GM04503 (cell line): ENCODE data around the gene CALN1.
"Not testable (repeated sequence)": the region's sequence is repeated elsewhere in the genome, so short reads cannot be mapped to it uniquely, and the experiment has no call there.

Source experiments
- DNase-seq: peaks from one replicate; pipeline ENCODE4 v3.0.0-alpha.2; 2012; ENCODE audit warnings: low read depth

CALN1 gene

DNA sequence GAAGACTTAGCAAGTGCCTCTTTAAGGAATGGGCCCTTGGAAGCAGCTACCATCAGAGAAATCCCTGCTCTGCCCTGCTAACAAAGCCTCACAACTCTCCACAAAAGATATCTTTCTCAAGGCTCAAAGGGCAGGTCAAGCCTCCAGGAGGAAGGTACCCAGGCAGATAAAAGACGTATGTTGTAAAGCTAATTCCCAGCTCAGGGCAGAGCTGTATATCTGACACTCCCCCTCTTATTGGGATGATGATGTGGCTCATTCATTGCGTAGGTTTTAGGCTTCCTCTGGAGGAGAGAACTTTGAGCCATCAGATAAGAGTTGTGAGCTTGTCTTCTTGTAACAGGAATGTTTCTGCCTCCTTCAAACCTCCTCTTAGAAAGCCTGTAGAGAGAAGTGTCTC is 145.4 kb downstream of the CALN1 start:
- DNase-seq: no peak

- no peak for DNase-seq
Measured at GRCh38 chr7:72265071-72265904, 146.8 kb downstream of the CALN1 start.

DNA sequence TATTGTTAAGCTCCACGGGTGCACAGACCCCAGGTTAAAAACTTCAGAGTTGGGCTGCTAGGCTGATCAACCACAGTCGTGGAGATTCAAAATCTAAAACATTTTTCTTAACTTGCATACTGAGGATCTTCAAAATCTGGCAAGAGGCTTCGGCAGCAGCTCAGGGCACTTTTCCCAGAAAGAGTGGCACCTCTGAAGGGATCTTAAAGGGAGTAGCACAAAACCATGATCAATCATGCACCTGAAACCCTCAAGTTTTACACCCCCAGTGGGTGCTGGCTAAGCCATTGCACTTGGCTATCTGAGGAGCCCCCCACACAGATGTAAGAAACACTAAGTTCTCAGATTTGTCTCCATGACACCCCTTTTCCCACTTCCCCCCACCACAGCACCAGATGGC is 151.7 kb downstream of the CALN1 start:
- no peak for DNase-seq

DNA sequence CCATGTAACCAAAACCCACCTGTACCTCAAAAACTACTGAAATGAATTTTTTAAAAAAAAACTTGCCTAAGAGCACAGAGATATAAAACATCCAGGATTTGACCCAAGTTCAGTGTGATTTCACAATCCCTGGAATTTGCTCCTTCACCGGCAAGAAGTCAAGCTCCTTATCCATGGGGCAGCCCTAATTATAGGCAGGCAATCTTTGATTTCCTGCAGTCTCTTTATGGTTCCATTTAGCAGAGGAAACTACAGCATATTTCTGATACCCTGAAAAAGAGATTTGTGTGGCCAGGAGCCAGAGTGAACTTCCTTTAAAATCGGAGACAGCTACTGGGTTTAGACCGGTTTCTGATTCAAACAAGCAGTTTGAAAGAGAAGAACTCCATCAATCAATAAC is 154.1 kb downstream of the CALN1 start:
- DNase-seq: no peak

- DNase-seq: no peak
Measured at GRCh38 chr7:72254455-72254854, 157.7 kb downstream of the CALN1 start.

DNA sequence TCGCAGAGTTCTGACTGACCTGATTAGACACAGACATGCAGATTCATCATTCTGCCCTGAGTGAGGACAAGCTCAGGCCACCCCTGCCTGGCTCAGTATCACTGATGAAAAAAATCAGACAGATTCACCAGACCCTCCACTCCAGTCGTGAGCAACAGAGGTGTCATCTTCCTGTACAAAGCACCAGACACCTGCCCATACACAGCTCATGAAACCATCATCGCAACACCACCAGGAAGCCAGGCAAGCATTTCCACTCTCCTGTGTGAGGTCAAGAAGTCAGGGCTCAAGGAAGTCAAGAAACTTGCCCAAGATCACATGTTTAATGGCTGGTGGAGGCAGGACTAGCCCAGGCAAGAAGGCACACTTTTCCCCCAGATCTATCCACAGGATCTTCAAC is 163.0 kb downstream of the CALN1 start:
- DNase-seq: no peak

DNA sequence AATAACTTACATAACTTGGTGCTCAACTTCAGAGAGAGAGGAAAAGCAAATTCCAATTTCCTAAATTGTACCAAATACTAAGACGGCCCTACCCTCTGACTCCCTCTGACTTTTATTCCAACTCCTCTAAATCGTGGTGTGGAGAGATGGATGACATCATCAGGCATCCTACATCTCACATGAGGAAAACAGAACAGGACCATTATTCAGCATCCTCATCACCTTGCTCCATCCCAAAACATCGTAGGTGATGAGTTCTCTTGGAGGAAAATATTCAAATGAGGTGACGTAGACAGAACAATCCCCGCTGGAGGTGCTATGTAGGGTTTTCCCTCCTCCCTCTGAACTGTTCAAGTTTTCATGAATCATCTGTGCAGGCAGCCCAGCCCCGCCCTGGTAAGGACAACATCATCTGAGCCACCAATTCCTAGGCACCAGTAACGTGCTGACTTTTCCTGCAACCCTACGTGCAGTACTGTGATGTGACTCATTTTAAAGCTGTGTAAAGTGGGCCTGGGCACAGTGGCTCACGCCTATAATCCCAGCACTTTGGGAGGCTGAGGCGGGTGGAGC is 167.2 kb downstream of the CALN1 start:
- no peak for DNase-seq

- DNase-seq: no peak
Measured at GRCh38 chr7:72243329-72243728, 168.8 kb downstream of the CALN1 start.

- no peak for DNase-seq
Measured at GRCh38 chr7:72235351-72235750, 176.8 kb downstream of the CALN1 start.

DNA sequence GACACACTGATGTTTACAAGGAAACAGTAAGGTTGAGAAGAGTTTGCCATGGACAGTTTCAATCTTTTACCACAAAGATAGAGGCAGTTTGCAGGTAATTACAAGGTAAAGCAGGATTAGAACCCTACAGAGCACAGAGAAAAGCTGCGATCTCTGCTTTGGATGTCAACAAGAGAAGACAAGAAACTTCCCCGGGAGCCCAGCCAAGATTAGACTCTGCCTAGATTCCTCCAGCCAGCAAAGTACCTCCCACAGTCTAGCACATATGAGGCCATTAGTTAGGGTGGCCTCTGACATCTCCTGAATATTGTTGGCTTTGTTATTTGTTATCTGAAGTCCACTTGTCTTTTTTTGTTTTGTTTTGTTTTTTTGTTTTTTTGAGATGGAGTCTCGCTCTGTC is 178.1 kb downstream of the CALN1 start:
- no peak for DNase-seq

GRCh38 chr7:72230281-72230680 is 181.9 kb downstream of the CALN1 start:
- DNase-seq: no peak

GRCh38 chr7:72223351-72223750 is 188.8 kb downstream of the CALN1 start:
- no peak for DNase-seq

- DNase-seq: no peak
Measured at GRCh38 chr7:72222136-72222535, 190.0 kb downstream of the CALN1 start.

GRCh38 chr7:72219500-72219899 is 192.6 kb downstream of the CALN1 start:
- no peak for DNase-seq

DNA sequence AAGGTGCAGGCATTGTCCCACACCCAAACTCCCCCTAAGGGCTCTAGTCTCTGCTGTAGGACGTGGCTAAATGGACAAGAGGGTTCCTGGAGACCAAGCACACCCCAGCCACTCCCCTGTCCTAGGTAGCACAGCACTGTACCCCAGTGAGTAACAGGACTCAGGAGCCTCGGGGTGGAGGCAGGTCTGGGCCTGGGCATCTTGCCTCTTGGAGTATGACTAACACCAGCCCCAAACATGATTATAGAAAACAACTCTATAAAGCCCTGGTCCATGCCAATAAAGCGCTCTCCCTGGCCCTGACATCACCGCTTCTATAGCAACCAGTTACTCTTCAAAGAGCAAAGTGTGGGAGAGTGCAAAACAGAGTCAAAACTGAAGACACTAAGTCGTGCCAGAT is 195.0 kb downstream of the CALN1 start:
- DNase-seq: no peak

DNA sequence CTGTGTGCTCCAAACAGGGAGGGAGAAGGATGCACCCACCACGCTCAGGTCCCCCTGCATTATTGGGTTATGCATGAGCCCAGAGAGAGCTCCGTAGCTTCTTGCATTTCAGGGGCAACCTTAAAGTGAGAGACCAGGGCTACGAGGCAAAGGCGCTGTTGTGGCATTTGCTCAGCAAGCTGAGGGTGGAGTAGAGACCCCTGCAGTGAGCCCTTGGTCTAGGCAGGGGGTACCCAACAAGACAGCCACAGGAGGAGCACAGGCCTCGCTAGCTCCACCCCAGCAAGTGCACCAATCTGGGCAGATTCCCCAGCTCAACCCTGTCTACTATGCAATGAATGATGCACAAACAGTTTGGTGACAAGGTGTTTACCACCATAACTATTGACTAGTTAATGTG is 198.4 kb downstream of the CALN1 start:
- DNase-seq: no peak

- DNase-seq: no peak
Measured at GRCh38 chr7:72213081-72213480, 199.1 kb downstream of the CALN1 start.

GRCh38 chr7:72211175-72211574 is 201.0 kb downstream of the CALN1 start:
- no peak for DNase-seq

DNA sequence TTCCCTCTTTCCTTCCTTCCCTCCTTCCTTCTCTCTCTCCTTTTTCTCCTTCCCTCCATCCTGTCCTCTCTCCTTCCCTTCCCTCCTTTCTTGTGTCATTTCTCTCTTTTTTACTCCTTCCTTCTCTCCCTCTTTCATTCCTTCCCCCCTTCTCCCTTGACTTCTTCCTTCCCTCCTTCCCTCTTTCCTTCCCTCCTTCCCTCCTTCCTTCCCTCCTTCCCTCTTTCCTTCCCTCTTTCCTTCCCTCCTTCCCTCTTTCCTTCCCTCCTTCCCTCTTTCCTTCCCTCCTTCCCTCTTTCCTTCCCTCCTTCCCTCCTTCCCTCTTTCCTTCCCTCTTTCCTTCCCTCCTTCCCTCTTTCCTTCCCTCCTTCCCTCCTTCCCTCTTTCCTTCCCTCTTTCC is 203.1 kb downstream of the CALN1 start:
- not testable (repeated sequence) for DNase-seq

- DNase-seq: no peak
Measured at GRCh38 chr7:72196176-72196575, 216.0 kb downstream of the CALN1 start.

- DNase-seq: no peak
Measured at GRCh38 chr7:72190919-72191318, 221.2 kb downstream of the CALN1 start.

DNA sequence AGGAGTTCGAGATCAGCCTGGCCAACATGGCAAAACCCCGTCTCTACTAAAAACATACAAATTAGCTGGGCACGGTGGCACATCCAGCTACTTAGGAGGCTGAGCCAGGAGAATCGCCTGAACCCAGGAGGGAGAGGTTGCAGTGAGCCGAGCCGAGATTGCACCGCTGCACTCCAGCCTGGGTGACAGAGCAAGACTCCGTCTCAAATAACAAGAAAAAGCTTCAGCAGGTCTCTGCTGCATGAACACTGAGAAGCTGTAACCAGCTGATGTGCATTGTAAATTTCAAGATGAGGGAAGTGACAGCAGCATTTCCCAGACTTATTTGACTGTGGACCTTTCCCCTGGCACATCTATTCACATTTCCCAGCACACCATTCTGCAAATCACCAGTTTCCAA is 222.0 kb downstream of the CALN1 start:
- DNase-seq: no peak

DNA sequence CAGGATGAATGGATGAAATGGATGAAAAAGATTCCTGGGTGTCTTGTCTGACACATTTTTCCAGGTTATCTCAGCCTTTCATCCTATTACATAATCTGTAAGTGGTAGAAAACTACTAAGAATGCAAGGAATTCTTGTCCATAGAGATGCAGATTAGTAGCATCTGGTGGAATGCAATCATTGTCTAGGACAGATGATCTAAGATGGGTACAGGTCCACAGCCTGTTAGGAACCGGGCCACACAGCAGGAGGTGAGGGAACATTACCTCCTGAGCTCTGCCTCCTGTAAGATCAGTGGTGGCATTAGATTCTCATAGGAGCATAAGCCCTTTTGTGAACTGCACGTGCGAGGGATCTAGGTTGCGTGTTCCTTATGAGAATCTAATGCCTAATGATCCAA is 225.0 kb downstream of the CALN1 start:
- no peak for DNase-seq

GRCh38 chr7:72183835-72184234 is 228.3 kb downstream of the CALN1 start:
- no peak for DNase-seq
